Measurements from ENCODE around the gene LMX1A.

The LMX1A gene

DNA sequence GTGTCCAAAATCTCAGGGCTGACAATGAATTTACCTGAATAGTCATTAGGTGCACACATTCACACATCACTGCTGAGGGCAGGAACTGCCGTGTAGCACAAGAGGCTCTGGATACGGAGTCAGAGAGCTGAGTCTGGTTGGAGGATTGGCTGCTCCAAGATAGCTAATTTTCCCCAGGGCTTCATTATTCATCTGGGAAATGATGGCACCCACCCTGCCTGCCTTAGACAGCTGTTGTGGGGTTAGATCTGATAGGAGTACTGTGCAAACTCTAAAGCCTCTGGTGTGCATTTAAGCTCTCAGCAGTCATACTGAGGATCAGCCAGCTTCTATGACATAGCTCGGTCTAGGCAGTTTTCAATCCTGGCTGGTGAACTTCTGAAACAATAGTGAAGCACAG, 67.0 kb downstream of the LMX1A start:
- H3K4me3 ChIP-seq (ENCODE audit: low read depth, low read length): no peak overlapping the region
- ChIA-PET POLR2A (no interaction called here), CTCF (interaction anchor here (2.1 kb wide), 1 partner anchor 32 kb away, joined by 7 read pairs; no protein-coding TSS in a partner anchor)
- no peaks in the 10 kb centered on the region for H3K9me3 ChIP-seq (ENCODE audit: control insufficient read depth, insufficient read depth, low read depth, low read length)
- no peaks in the 10 kb centered on the region for H3K36me3 ChIP-seq (ENCODE audit: control insufficient read depth in 2 of 2, insufficient read depth in 1 of 2, low read length in 2 of 2)
- no peak overlapping the region; the same call in 1 of the 2 replicates for H3K27ac ChIP-seq (ENCODE audit: extremely low read depth, low read depth, low read length)
- TF ChIP-seq ZNF792 (tag by site-specific recombination; IDR thresholded peaks at IDR 0.05) (no peak), RBAK (tag by site-specific recombination; IDR thresholded peaks at IDR 0.05) (no peak), GLI4 (tag by site-specific recombination; IDR thresholded peaks at IDR 0.05) (no peak), FEZF1 (tag by site-specific recombination; IDR thresholded peaks at IDR 0.05) (no peak), REPIN1 (tag by site-specific recombination; IDR thresholded peaks at IDR 0.05; ENCODE audit: low read depth) (no peak), ZNF747 (tag by site-specific recombination; IDR thresholded peaks at IDR 0.05) (no peak), ZNF473 (tag by site-specific recombination; IDR thresholded peaks at IDR 0.05) (no peak), ZNF777 (tag by site-specific recombination; IDR thresholded peaks at IDR 0.05; ENCODE audit: borderline replicate concordance) (no peak), ZNF2 (tag by site-specific recombination; IDR thresholded peaks at IDR 0.05) (no peak), TRIM28 (IDR thresholded peaks at IDR 0.05; ENCODE audit: borderline replicate concordance, low read length) (no peak), YY2 (tag by site-specific recombination; IDR thresholded peaks at IDR 0.05) (no peak), ZNF529 (tag by site-specific recombination; IDR thresholded peaks at IDR 0.05; ENCODE audit: insufficient replicate concordance) (no peak), ZNF785 (tag by site-specific recombination; IDR thresholded peaks at IDR 0.05) (no peak)
- TF ChIP-seq, protein P1, sequence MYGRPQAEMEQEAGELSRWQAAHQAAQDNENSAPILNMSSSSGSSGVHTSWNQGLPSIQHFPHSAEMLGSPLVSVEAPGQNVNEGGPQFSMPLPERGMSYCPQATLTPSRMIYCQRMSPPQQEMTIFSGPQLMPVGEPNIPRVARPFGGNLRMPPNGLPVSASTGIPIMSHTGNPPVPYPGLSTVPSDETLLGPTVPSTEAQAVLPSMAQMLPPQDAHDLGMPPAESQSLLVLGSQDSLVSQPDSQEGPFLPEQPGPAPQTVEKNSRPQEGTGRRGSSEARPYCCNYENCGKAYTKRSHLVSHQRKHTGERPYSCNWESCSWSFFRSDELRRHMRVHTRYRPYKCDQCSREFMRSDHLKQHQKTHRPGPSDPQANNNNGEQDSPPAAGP (tag by site-specific recombination; IDR thresholded peaks at IDR 0.05): no peak
- TF ChIP-seq, protein P2, sequence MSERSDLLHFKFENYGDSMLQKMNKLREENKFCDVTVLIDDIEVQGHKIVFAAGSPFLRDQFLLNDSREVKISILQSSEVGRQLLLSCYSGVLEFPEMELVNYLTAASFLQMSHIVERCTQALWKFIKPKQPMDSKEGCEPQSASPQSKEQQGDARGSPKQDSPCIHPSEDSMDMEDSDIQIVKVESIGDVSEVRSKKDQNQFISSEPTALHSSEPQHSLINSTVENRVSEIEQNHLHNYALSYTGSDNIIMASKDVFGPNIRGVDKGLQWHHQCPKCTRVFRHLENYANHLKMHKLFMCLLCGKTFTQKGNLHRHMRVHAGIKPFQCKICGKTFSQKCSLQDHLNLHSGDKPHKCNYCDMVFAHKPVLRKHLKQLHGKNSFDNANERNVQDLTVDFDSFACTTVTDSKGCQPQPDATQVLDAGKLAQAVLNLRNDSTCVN (tag by site-specific recombination; optimal IDR thresholded peaks at IDR 0.05): no peak
- TF ChIP-seq, protein P3, sequence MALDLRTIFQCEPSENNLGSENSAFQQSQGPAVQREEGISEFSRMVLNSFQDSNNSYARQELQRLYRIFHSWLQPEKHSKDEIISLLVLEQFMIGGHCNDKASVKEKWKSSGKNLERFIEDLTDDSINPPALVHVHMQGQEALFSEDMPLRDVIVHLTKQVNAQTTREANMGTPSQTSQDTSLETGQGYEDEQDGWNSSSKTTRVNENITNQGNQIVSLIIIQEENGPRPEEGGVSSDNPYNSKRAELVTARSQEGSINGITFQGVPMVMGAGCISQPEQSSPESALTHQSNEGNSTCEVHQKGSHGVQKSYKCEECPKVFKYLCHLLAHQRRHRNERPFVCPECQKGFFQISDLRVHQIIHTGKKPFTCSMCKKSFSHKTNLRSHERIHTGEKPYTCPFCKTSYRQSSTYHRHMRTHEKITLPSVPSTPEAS (tag by site-specific recombination; IDR thresholded peaks at IDR 0.05): no peak
- TF ChIP-seq, protein P4, sequence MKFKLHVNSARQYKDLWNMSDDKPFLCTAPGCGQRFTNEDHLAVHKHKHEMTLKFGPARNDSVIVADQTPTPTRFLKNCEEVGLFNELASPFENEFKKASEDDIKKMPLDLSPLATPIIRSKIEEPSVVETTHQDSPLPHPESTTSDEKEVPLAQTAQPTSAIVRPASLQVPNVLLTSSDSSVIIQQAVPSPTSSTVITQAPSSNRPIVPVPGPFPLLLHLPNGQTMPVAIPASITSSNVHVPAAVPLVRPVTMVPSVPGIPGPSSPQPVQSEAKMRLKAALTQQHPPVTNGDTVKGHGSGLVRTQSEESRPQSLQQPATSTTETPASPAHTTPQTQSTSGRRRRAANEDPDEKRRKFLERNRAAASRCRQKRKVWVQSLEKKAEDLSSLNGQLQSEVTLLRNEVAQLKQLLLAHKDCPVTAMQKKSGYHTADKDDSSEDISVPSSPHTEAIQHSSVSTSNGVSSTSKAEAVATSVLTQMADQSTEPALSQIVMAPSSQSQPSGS (tag by site-specific recombination; IDR thresholded peaks at IDR 0.05; ENCODE audit: low read depth): no peak
- peaks cover 12% of the 10 kb centered on the region for H3K4me1 ChIP-seq (ENCODE audit: control insufficient read depth, insufficient read depth, low read length)

DNA sequence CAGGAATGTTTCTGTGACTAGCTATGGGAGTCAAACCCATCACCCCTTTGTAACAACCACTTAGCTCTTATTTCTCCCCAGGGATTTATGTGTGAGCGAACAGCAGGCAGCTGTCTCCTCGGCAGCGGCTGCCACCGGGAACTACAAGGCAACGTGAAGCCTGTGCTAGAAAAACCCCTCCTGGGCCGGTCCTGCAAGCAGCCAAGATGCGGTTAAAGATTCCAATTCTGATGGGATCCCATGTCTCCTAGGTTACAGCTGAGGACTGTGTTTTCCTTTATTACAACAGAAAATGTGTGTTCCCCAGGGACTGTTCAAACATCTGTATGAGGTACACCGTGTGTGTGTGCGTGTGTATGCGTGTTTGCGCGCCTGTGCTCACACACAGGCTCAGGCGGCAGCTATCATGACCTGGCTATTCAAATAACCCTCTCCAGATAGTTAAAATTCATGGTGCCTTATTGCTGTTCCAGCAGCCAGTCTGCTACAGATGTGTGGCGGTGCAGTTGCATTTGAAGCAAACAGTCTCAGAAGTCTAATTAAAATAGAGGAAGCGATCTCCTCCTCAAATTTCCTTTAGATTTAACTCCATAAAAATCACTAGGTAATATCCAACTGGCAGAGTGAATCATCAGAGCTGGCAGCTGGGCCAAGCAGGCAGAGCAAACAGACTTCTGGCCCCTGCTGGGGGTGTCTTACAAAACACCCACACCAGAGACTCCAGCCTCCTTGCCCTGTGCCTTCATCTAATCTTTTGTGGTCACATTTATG, 68.0 kb downstream of the LMX1A start:
- peak overlapping the region; percentile 53; the same call in 1 of the 2 replicates for H3K27ac ChIP-seq (ENCODE audit: extremely low read depth, low read depth, low read length)
- TF ChIP-seq ZNF48 (tag by site-specific recombination; IDR thresholded peaks at IDR 0.05) (no peak), ZNF302 (tag by site-specific recombination; IDR thresholded peaks at IDR 0.05; ENCODE audit: low read depth) (no peak), ZNF274 (IDR thresholded peaks at IDR 0.05; ENCODE audit: low read length) (no peak), ZNF274 (tag by site-specific recombination; IDR thresholded peaks at IDR 0.05; ENCODE audit: borderline replicate concordance) (no peak), ZNF660 (tag by site-specific recombination; IDR thresholded peaks at IDR 0.05) (no peak; the same call in 1 of the 2 replicates), ZNF335 (tag by site-specific recombination; conservative IDR thresholded peaks at IDR 0.05) (peak; percentile 54), ZNF394 (tag by site-specific recombination; IDR thresholded peaks at IDR 0.05; ENCODE audit: borderline replicate concordance) (no peak), ZXDB (tag by site-specific recombination; IDR thresholded peaks at IDR 0.05) (no peak), ZNF423 (tag by site-specific recombination; IDR thresholded peaks at IDR 0.05) (peak; percentile 75)
- TF ChIP-seq, protein P5, sequence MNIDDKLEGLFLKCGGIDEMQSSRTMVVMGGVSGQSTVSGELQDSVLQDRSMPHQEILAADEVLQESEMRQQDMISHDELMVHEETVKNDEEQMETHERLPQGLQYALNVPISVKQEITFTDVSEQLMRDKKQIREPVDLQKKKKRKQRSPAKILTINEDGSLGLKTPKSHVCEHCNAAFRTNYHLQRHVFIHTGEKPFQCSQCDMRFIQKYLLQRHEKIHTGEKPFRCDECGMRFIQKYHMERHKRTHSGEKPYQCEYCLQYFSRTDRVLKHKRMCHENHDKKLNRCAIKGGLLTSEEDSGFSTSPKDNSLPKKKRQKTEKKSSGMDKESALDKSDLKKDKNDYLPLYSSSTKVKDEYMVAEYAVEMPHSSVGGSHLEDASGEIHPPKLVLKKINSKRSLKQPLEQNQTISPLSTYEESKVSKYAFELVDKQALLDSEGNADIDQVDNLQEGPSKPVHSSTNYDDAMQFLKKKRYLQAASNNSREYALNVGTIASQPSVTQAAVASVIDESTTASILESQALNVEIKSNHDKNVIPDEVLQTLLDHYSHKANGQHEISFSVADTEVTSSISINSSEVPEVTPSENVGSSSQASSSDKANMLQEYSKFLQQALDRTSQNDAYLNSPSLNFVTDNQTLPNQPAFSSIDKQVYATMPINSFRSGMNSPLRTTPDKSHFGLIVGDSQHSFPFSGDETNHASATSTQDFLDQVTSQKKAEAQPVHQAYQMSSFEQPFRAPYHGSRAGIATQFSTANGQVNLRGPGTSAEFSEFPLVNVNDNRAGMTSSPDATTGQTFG (tag by site-specific recombination; IDR thresholded peaks at IDR 0.05; ENCODE audit: borderline replicate concordance): no peak

More for the DNA sequence above, 68.0 kb downstream of the LMX1A start:
- Histone ChIP-seq H3K36me3 (ENCODE audit: control insufficient read depth in 2 of 2, insufficient read depth in 1 of 2, low read length in 2 of 2) (no peaks in the 10 kb centered on the region), H3K4me3 (ENCODE audit: low read depth, low read length) (no peak overlapping the region), H3K4me1 (ENCODE audit: control insufficient read depth, insufficient read depth, low read length) (peaks cover 12% of the 10 kb centered on the region), H3K9me3 (ENCODE audit: control insufficient read depth, insufficient read depth, low read depth, low read length) (no peaks in the 10 kb centered on the region)
- CTCF ChIA-PET: interaction anchor here (0.9 to 2.1 kb wide), 3 partner anchors 11 to 31 kb away, joined by 3 to 7 read pairs (median 4); no protein-coding TSS in a partner anchor
- POLR2A ChIA-PET: no interaction called here

Measured in HEK293 (cell line).